H1 (cell line): ENCODE data around the gene FAM169A. TPM values are rescaled to one million over a fixed set of nuclear protein-coding genes. Genes with fewer than 3 reads are reported as not detected.

Experiments used
- CTCF ChIA-PET: fragments of 300-600 bp; sonication (Branson Sonifier 250); formaldehyde crosslinking; loops from one replicate; lab custom pipeline; 2021; ENCODE audit not compliant: partially characterized antibody; lab: Charles Lee
- POLR2A ChIA-PET: fragments of 300-600 bp; sonication (Branson Sonifier 250); formaldehyde crosslinking; loops from one replicate; lab custom pipeline; 2021; ENCODE audit warnings: inconsistent platforms; ENCODE audit not compliant: partially characterized antibody; lab: Charles Lee
- DNase-seq, 2 experiments: peaks; one replicate each; pipeline versions ENCODE4 v3.0.0 to v3.0.0-alpha.2; 2010 to 2022; ENCODE audit warnings: low spot score in 2 of 2, low read depth in 1 of 2, mixed read lengths in 1 of 2
- FAIRE-seq: peaks from 2 replicates; lab custom pipeline; 2011; peaks lifted over from hg19 to GRCh38; lab: Jason Lieb, UNC
- H2AFZ ChIP-seq: 2 replicates; pipeline ENCODE4 v1.8.1; 2012; ENCODE audit warnings: low read length, inconsistent platforms
- H2AK5ac ChIP-seq: 2 replicates; pipeline ENCODE4 v1.6.1; 2013; ENCODE audit warnings: low read depth, low read length
- H2BK120ac ChIP-seq: replicated peaks from 2 replicates; pipeline ENCODE3; 2013; ENCODE audit warnings: low read depth, low read length, inconsistent platforms
- H2BK12ac ChIP-seq: 2 replicates; pipeline ENCODE4 v1.6.1; 2013; ENCODE audit warnings: low read depth, low read length
- H2BK15ac ChIP-seq: 2 replicates; pipeline ENCODE4 v1.6.1; 2013; ENCODE audit warnings: low read length
- H2BK20ac ChIP-seq: 2 replicates; pipeline ENCODE4 v1.6.1; 2013; ENCODE audit warnings: low read length
- H2BK5ac ChIP-seq: 2 replicates; pipeline ENCODE4 v1.6.1; 2013; ENCODE audit warnings: low read depth, low read length
- H3K14ac ChIP-seq: 2 replicates; pipeline ENCODE4 v1.6.1; 2013; ENCODE audit warnings: inconsistent platforms; ENCODE audit not compliant: insufficient read length
- H3K18ac ChIP-seq: 2 replicates; pipeline ENCODE4 v1.6.1; 2013; ENCODE audit warnings: low read length; ENCODE audit errors: extremely low read depth
- H3K23ac ChIP-seq: 2 replicates; pipeline ENCODE4 v1.6.1; 2013; ENCODE audit warnings: inconsistent platforms; ENCODE audit not compliant: insufficient read length
- H3K23me2 ChIP-seq: 2 replicates; pipeline ENCODE4 v1.6.1; 2013; ENCODE audit warnings: low read depth, low read length
- H3K27ac ChIP-seq: 2 replicates; pipeline ENCODE4 v1.6.1; 2011; ENCODE audit warnings: low read depth, low read length, inconsistent platforms
- H3K27me3 ChIP-seq, 4 experiments: replicated peaks in 1 of 4; 1 replicate in 1 of 4; 2 replicates in 3 of 4; pipeline versions ENCODE4 v1.6.1 to v1.8.1; 2011 to 2013; ENCODE audit warnings: low read length in 3 of 4, mild to moderate bottlenecking in 3 of 4, inconsistent platforms in 2 of 4, mixed read lengths in 2 of 4, moderate library complexity in 1 of 4; ENCODE audit not compliant: control insufficient read depth in 3 of 4, insufficient read depth in 3 of 4; ENCODE audit errors: extremely low read depth in 1 of 4
- H3K36me3 ChIP-seq, 4 experiments: 2 replicates each; pipeline versions ENCODE4 v1.6.1 to v1.8.1; 2011 to 2013; ENCODE audit warnings: mild to moderate bottlenecking in 4 of 4, low read length in 3 of 4, moderate library complexity in 2 of 4, control low read depth in 1 of 4, inconsistent platforms in 1 of 4; ENCODE audit not compliant: insufficient read depth in 4 of 4, control insufficient read depth in 2 of 4
- H3K4ac ChIP-seq: replicated peaks from 2 replicates; pipeline ENCODE3; 2013; ENCODE audit warnings: low read length, low read depth, mixed read lengths, inconsistent platforms; ENCODE audit not compliant: insufficient read length
- H3K4me1 ChIP-seq, 4 experiments: replicated peaks in 1 of 4; 1 replicate in 1 of 4; 2 replicates in 3 of 4; pipeline versions ENCODE4 v1.6.1 to v1.8.1; 2011 to 2013; ENCODE audit warnings: low read length in 3 of 4, inconsistent platforms in 2 of 4, mixed read lengths in 1 of 4; ENCODE audit not compliant: insufficient read depth in 4 of 4, control insufficient read depth in 3 of 4
- H3K4me2 ChIP-seq, 2 experiments: 2 replicates each; pipeline versions ENCODE4 v1.6.1 to v1.8.1; 2011 to 2013; ENCODE audit warnings: low read depth in 2 of 2, low read length in 2 of 2, control low read depth in 1 of 2, inconsistent platforms in 1 of 2, mild to moderate bottlenecking in 1 of 2; ENCODE audit not compliant: insufficient read depth in 1 of 2
- H3K4me3 ChIP-seq, 4 experiments: fragments of 200-600, 300-600 bp in 1 of 4; sonication (generic), shearing (Covaris generic), sonication (Bioruptor Twin) in 1 of 4; 2 replicates each; pipeline versions ENCODE4 v1.5.1 to v1.8.1; 2011 to 2016; ENCODE audit warnings: low read length in 4 of 4, low read depth in 3 of 4, control low read depth in 2 of 4, inconsistent platforms in 2 of 4, mild to moderate bottlenecking in 2 of 4, mixed read lengths in 1 of 4, moderate library complexity in 1 of 4; ENCODE audit not compliant: insufficient read depth in 2 of 4; ENCODE audit errors: extremely low read depth in 1 of 4
- H3K56ac ChIP-seq: replicated peaks from 2 replicates; pipeline ENCODE3; 2013; ENCODE audit warnings: low read depth, mild to moderate bottlenecking, mixed read lengths, low read length, inconsistent platforms; ENCODE audit not compliant: insufficient read length
- H3K79me1 ChIP-seq: 2 replicates; pipeline ENCODE4 v1.6.1; 2013; ENCODE audit warnings: low read depth, low read length, control low read depth
- H3K79me2 ChIP-seq, 2 experiments: 2 replicates each; pipeline versions ENCODE4 v1.6.1 to v1.8.1; 2012 to 2013; ENCODE audit warnings: low read length in 2 of 2, mild to moderate bottlenecking in 2 of 2, inconsistent platforms in 1 of 2; ENCODE audit not compliant: insufficient read depth in 2 of 2, control insufficient read depth in 1 of 2
- H3K9ac ChIP-seq, 4 experiments: replicated peaks in 1 of 4; 1 replicate in 1 of 4; 2 replicates in 3 of 4; pipeline versions ENCODE4 v1.6.1 to v1.8.1; 2011 to 2013; ENCODE audit warnings: low read depth in 3 of 4, low read length in 3 of 4, control low read depth in 2 of 4, mild to moderate bottlenecking in 2 of 4, moderate library complexity in 2 of 4, inconsistent platforms in 1 of 4; ENCODE audit errors: extremely low read depth in 1 of 4
- H3K9me3 ChIP-seq, 2 experiments: 2 replicates each; pipeline versions ENCODE4 v1.6.1 to v1.8.1; 2012 to 2013; ENCODE audit warnings: mild to moderate bottlenecking in 2 of 2, moderate library complexity in 2 of 2, control low read depth in 1 of 2, inconsistent platforms in 1 of 2, low read depth in 1 of 2, low read length in 1 of 2, mixed read lengths in 1 of 2; ENCODE audit not compliant: insufficient read depth in 2 of 2
- H4K20me1 ChIP-seq, 2 experiments: replicated peaks in 1 of 2; 2 replicates each; pipeline versions ENCODE3 to v1.8.1; 2011 to 2013; ENCODE audit warnings: inconsistent platforms in 2 of 2, low read length in 2 of 2, mild to moderate bottlenecking in 1 of 2; ENCODE audit not compliant: insufficient read depth in 2 of 2, control insufficient read depth in 1 of 2
- H4K5ac ChIP-seq: 2 replicates; pipeline ENCODE4 v1.6.1; 2013; ENCODE audit warnings: low read length, low read depth, mixed read lengths, inconsistent platforms; ENCODE audit not compliant: insufficient read length
- H4K8ac ChIP-seq: 2 replicates; pipeline ENCODE4 v1.8.0; 2013; ENCODE audit warnings: mild to moderate bottlenecking, moderate library complexity, low read length, inconsistent platforms; ENCODE audit not compliant: insufficient read depth; ENCODE audit errors: extremely low read depth
- H4K91ac ChIP-seq: replicated peaks from 2 replicates; pipeline ENCODE3; 2013; ENCODE audit warnings: low read length, mixed read lengths, inconsistent platforms; ENCODE audit not compliant: insufficient read length
- GABPA ChIP-seq: IDR thresholded peaks from 2 replicates; pipeline ENCODE4 v1.6.1; 2011; ENCODE audit warnings: mild to moderate bottlenecking, low read length, moderate library complexity, borderline replicate concordance; ENCODE audit not compliant: insufficient read depth
- WGBS, 2 experiments: shearing (Covaris generic) in 1 of 2; methylation state at CpG; one replicate each; pipeline versions ENCODE4 v1.1.6 to v1.1.7; 2013 to 2015; ENCODE audit warnings: low lambda C conversion rate in 2 of 2, mixed read lengths in 2 of 2, inconsistent platforms in 1 of 2, low coverage in 1 of 2, missing lambda C conversion rate in 1 of 2; ENCODE audit not compliant: insufficient replicate concordance in 2 of 2, insufficient coverage in 1 of 2, insufficient read length in 1 of 2; ENCODE audit errors: extremely low coverage in 1 of 2, missing lambda C conversion rate in 1 of 2; 5-methylcytosine and 5-hydroxymethylcytosine counted together
- polyA plus RNA-seq, 7 experiments: library from polyadenylated mRNA; depleted of rRNA in 3 of 7; stranded (reverse) in 5 of 7; unstranded in 2 of 7; fragments of >200 nt in 5 of 7; fragments of 200-250 nt in 2 of 7; gene quantifications; 1 replicate in 5 of 7; 2 replicates in 1 of 7; 4 replicates in 1 of 7; pipeline versions ENCODE4 v1.2.1 to v1.2.3, GENCODE V29; 2011 to 2013; ENCODE audit warnings: missing spikeins in 2 of 7, mixed read lengths in 2 of 7
- total RNA-seq: library from RNA; stranded (reverse); fragmentation: NEBNext Ultra II Directional; extraction: Animal tissue kit (Norgen Biotek cat#: 25700); gene quantifications from 2 replicates; pipeline ENCODE4 v1.2.1, GENCODE V29; 2021

Gene FAM169A
- total and polyA plus RNA-seq, 2 of the 8 experiments (the other 6 are each of a cell fraction or from before 2014, with no cell fraction given) = 12.6 to 83.1 TPM

DNA sequence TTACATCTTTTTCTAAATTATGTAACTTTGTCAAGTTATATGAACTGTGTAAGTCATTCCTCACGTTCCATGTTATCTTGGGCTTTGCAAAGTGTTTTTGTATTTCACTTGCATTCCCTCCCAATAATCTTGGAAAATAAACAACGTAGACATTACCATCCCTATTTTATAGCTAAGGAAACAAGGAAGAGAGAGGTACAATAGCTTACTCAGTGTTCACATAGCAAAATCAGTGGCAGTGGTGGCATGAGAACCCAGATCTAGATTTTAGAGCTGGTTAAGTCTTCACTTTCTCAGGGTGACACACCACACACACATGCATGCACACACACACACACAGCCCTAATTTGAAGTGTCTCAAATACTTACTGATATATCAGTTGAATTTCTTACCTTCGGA is 65.0 kb downstream of the FAM169A start:
- Histone ChIP-seq H3K27ac (no peak overlapping the region), H4K5ac (no peak overlapping the region), H2BK20ac (no peak overlapping the region), H3K14ac (no peak overlapping the region), H3K79me2 (peaks cover 0 to 18% of the 10 kb centered on the region in 2 experiments; a peak in 2 of 4 replicates), H2BK5ac (no peak overlapping the region), H3K9ac (no peak overlapping the region), H3K27me3 (no peaks in the 10 kb centered on the region), H3K79me1 (peaks cover 2% of the 10 kb centered on the region; the same call in 1 of the 2 replicates), H3K4ac (no peak overlapping the region), H3K4me1 (no peaks in the 10 kb centered on the region), H3K18ac (no peak overlapping the region), H4K8ac (no peak overlapping the region), H2AFZ (no peak overlapping the region), H2AK5ac (no peak overlapping the region), H2BK12ac (no peak overlapping the region), H3K9me3 (no peaks in the 10 kb centered on the region), H4K91ac (no peak overlapping the region), H2BK15ac (no peak overlapping the region), H4K20me1 (peaks cover 4 to 5% of the 10 kb centered on the region in 2 experiments), H3K4me2 (no peak overlapping the region), H2BK120ac (no peak overlapping the region), H3K56ac (no peak overlapping the region)
- 93% methylated on average over 3 of the region's 3 CpGs; no CpG with 5 or more reads in 1 of the 2 experiments for WGBS, 2 experiments
- ChIA-PET POLR2A (interaction anchor here (1.1 kb wide), 1 partner anchor 31 kb away, joined by 3 read pairs; no protein-coding TSS in a partner anchor), CTCF (interaction anchor here (1.1 kb wide), 2 partner anchors 101 to 118 kb away, joined by 4 to 5 read pairs; no protein-coding TSS in a partner anchor)
- TF ChIP-seq GABPA = no peak
- TF ChIP-seq, all 59 proteins: peak for 0
- no peak overlapping the region for H3K23ac ChIP-seq
- no peaks in the 10 kb centered on the region; the same call in 1 of the 2 replicates for H3K23me2 ChIP-seq
- DNase-seq (no peak), FAIRE-seq (no peak)
- H3K36me3 ChIP-seq = peaks cover 11 to 72% (median 44%) of the 10 kb centered on the region in 4 experiments
- H3K4me3 ChIP-seq = no peak overlapping the region
